PC-9 (cell line): ENCODE data around the gene OSBPL3. TPM values are rescaled to one million over a fixed set of nuclear protein-coding genes. Genes with fewer than 3 reads are reported as not detected.

ENCODE experiments used
- BruUV-seq: library from RNA; stranded (reverse); fragments of 400-500 nt; replicated peaks from 2 replicates; lab custom pipeline; 2021; lab: Mats Ljungman, UMichigan
- CTCF ChIA-PET: fragments of 300-600 bp; sonication (Branson Sonifier 250); formaldehyde crosslinking; loops from one replicate; lab custom pipeline; 2022; ENCODE audit warnings: antibody characterized with exemption; lab: Charles Lee
- POLR2A ChIA-PET: fragments of 300-600 bp; sonication (Branson Sonifier 250); formaldehyde crosslinking; loops from one replicate; lab custom pipeline; 2022; ENCODE audit warnings: antibody characterized with exemption; ENCODE audit not compliant: unreplicated experiment; lab: Charles Lee
- DNase-seq, 2 experiments: peaks; one replicate each; pipeline versions ENCODE4 v3.0.0 to v3.0.0-alpha.2; 2015 to 2022; ENCODE audit warnings: mixed read lengths in 1 of 2
- H2AFZ ChIP-seq: fragments of 200-600 bp; sonication (generic); 2 replicates; pipeline ENCODE4 v1.8.1; 2017; ENCODE audit warnings: antibody characterized with exemption
- H3F3A ChIP-seq: fragments of 200-600 bp; sonication (generic); 2 replicates; pipeline ENCODE4 v1.8.1; 2017; ENCODE audit warnings: antibody characterized with exemption, mild to moderate bottlenecking, low read depth; ENCODE audit not compliant: insufficient read depth
- H3K27ac ChIP-seq: fragments of 200-600 bp; sonication (generic); 2 replicates; pipeline ENCODE4 v1.6.1; 2016; ENCODE audit warnings: mixed run types
- H3K27me3 ChIP-seq: fragments of 200-600 bp; sonication (generic); 2 replicates; pipeline ENCODE4 v1.6.1; 2016; ENCODE audit warnings: low read depth, mixed run types; ENCODE audit not compliant: insufficient read depth
- H3K36me3 ChIP-seq: fragments of 200-600 bp; sonication (generic); 2 replicates; pipeline ENCODE4 v1.6.1; 2016; ENCODE audit warnings: low read depth, mixed run types
- H3K4me1 ChIP-seq: fragments of 200-600 bp; sonication (generic); replicated peaks from 2 replicates; pipeline ENCODE4 v1.6.1; 2016; ENCODE audit warnings: mixed run types; ENCODE audit not compliant: insufficient read depth
- H3K4me2 ChIP-seq: fragments of 200-600 bp; sonication (generic); 2 replicates; pipeline ENCODE4 v1.6.1; 2017; ENCODE audit warnings: mixed run types
- H3K4me3 ChIP-seq: fragments of 200-600 bp; sonication (generic); 2 replicates; pipeline ENCODE4 v1.6.1; 2016; ENCODE audit warnings: mixed run types
- H3K79me2 ChIP-seq: fragments of 200-600 bp; sonication (generic); 2 replicates; pipeline ENCODE4 v1.6.1; 2017; ENCODE audit warnings: low read depth, mixed run types
- H3K9me2 ChIP-seq: fragments of 200-600 bp; sonication (generic); 2 replicates; pipeline ENCODE4 v1.8.1; 2017; ENCODE audit warnings: mild to moderate bottlenecking; ENCODE audit not compliant: insufficient read depth
- H3K9me3 ChIP-seq: fragments of 200-600 bp; sonication (generic); 2 replicates; pipeline ENCODE4 v1.8.1; 2016; ENCODE audit warnings: low read depth; ENCODE audit not compliant: insufficient read depth
- H4K20me1 ChIP-seq: fragments of 200-600 bp; sonication (generic); 2 replicates; pipeline ENCODE4 v1.8.1; 2017; ENCODE audit not compliant: insufficient read depth
- EZH2 ChIP-seq: fragments of 200-600 bp; sonication (generic); IDR thresholded peaks from 2 replicates; pipeline ENCODE4 v1.8.0; 2017; ENCODE audit warnings: antibody characterized with exemption, low read depth
- intact Hi-C: fragments of 100-400 bp; cut with micrococcal nuclease; formaldehyde crosslinking; loops from one replicate; pipeline ENCODE4 v1.10.0; 2022; ENCODE audit not compliant: unreplicated experiment
- total RNA-seq: library from RNA; stranded (reverse); gene quantifications from 2 replicates; pipeline ENCODE4 v1.2.3, GENCODE V29; 2021
- TF ChIP-seq, protein P1 (sequence below): fragments of 200-600 bp; sonication (generic); conservative IDR thresholded peaks from 2 replicates; pipeline ENCODE4 v1.6.1; 2017; ENCODE audit warnings: mixed run types, antibody characterized with exemption, mild to moderate bottlenecking, moderate library complexity

The OSBPL3 gene
- total RNA-seq, 1 experiment from 2014 or later: 87.6 TPM

DNA sequence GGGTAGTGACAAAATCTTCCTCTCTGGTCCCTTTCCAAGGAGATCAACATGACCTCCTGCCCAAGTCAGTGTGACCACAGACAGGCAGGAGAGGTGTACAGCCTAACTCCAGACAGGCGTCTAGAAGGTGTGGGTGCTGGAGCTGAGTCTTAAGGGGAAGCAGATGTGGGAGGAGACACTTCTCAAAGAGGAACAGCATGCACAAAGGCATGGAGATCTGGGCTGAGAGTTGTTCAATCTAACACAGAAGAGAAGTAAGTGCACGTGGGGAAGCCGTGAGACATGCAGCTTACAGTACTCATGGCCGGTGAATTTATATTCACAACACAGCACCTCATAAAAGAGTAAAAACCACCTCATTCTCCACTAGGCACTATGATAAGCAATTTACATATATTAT, 198.9 kb downstream of the OSBPL3 start:
- no peak for DNase-seq
- no peaks in the 10 kb centered on the region for H4K20me1 ChIP-seq
- POLR2A ChIA-PET: no interaction called here
- no peaks in the 10 kb centered on the region for H3F3A ChIP-seq
- TF ChIP-seq, protein P1, sequence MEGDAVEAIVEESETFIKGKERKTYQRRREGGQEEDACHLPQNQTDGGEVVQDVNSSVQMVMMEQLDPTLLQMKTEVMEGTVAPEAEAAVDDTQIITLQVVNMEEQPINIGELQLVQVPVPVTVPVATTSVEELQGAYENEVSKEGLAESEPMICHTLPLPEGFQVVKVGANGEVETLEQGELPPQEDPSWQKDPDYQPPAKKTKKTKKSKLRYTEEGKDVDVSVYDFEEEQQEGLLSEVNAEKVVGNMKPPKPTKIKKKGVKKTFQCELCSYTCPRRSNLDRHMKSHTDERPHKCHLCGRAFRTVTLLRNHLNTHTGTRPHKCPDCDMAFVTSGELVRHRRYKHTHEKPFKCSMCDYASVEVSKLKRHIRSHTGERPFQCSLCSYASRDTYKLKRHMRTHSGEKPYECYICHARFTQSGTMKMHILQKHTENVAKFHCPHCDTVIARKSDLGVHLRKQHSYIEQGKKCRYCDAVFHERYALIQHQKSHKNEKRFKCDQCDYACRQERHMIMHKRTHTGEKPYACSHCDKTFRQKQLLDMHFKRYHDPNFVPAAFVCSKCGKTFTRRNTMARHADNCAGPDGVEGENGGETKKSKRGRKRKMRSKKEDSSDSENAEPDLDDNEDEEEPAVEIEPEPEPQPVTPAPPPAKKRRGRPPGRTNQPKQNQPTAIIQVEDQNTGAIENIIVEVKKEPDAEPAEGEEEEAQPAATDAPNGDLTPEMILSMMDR: no peak
- no peak for TF ChIP-seq EZH2
- H3K36me3 ChIP-seq: no peaks in the 10 kb centered on the region
- no peaks in the 10 kb centered on the region for H3K9me2 ChIP-seq
- H3K27ac ChIP-seq: no peak overlapping the region
- H3K4me3 ChIP-seq: no peak overlapping the region
- no peak overlapping the region for H3K4me2 ChIP-seq
- no TSS peak for BruUV-seq
- no peaks in the 10 kb centered on the region for H3K79me2 ChIP-seq
- no peaks in the 10 kb centered on the region for H3K27me3 ChIP-seq
- intact Hi-C loops: no loop called here
- peaks cover 3% of the 10 kb centered on the region for H3K4me1 ChIP-seq
- CTCF ChIA-PET: no interaction called here
- H2AFZ ChIP-seq: no peak overlapping the region
- peaks cover 10% of the 10 kb centered on the region; the same call in 1 of the 2 replicates for H3K9me3 ChIP-seq

DNA sequence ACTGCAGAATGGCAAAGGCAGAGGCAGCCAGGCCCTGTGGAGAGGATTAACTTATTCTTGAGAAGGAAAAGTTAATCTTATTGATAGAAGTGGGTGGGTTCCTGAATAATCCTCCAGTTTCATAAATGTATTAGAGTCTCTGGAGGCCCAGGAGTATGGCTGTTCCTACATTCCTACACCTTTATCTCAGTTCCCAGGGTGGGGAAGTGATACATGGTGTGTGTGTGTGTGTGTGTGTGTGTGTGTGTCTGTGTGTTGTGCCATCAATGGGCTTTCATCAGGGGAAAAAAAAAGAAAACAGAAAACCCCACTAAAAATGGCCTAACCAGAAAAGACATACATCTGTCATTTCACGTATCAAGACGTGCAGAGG, 200.7 kb downstream of the OSBPL3 start:
- Histone ChIP-seq H3K36me3 (no peaks in the 10 kb centered on the region), H3K9me2 (no peaks in the 10 kb centered on the region), H2AFZ (no peak overlapping the region), H3K27ac (no peak overlapping the region), H3K9me3 (peaks cover 10% of the 10 kb centered on the region; the same call in 1 of the 2 replicates), H3K4me2 (no peak overlapping the region), H4K20me1 (no peaks in the 10 kb centered on the region), H3K27me3 (no peaks in the 10 kb centered on the region), H3F3A (peaks cover 10% of the 10 kb centered on the region), H3K4me3 (no peak overlapping the region), H3K79me2 (no peaks in the 10 kb centered on the region), H3K4me1 (peaks cover 13% of the 10 kb centered on the region)
- TF ChIP-seq, protein P1: no peak
- TF ChIP-seq EZH2: no peak
- DNase-seq: no peak
- intact Hi-C loops: no loop called here
- ChIA-PET CTCF (interaction anchor here (0.8 kb wide), 1 partner anchor 132 kb away, joined by 9 read pairs; no protein-coding TSS in a partner anchor), POLR2A (no interaction called here)
- BruUV-seq: no TSS peak

DNA sequence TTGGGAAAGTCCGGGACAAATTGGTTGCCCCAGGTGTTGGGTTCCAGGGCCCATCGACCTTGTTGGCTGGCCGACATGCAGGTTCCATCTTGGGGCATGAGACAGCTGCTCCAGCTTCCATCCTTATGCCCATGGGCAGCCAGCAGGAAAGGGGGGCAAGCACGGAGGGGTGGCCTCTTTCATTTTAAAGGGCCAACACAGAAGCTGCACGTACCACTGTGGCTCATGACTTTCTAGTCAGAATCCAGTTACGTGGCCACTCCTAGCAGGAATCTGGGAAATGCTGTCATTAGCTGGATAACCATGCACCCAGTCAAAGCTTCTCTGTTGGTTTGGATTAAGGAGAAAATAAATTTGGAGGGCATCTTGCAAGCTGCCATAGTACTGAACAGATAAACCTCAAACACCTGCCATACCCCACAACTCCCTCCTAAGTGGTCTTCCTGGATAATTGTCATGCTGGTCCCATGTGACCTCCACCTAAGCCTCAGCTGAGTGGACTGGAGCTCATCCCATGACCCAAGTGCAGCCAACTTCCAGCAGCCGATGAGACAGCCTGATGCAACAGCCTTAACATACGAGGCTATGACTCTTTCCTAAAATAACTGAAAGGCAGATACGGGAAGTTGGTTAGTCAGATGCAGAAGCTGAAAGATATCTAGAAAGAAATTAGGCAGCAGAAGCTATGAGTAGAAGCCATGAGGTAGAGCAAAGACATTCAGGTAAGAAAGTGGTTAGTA, 201.3 kb downstream of the OSBPL3 start:
- POLR2A ChIA-PET: no interaction called here
- CTCF ChIA-PET: interaction anchor here (0.8 kb wide), 2 partner anchors 132 to 320 kb away, joined by 3 to 9 read pairs; no protein-coding TSS in a partner anchor
- no peak for DNase-seq
- H3K9me3 ChIP-seq: peaks cover 10% of the 10 kb centered on the region; the same call in 1 of the 2 replicates
- no peaks in the 10 kb centered on the region for H4K20me1 ChIP-seq
- no peaks in the 10 kb centered on the region for H3K36me3 ChIP-seq
- no peak overlapping the region for H2AFZ ChIP-seq
- intact Hi-C loops: no loop called here
- H3K9me2 ChIP-seq: no peaks in the 10 kb centered on the region
- no peak overlapping the region for H3K4me3 ChIP-seq
- H3K4me1 ChIP-seq: peaks cover 14% of the 10 kb centered on the region
- H3K27me3 ChIP-seq: no peaks in the 10 kb centered on the region
- peaks cover 10% of the 10 kb centered on the region for H3F3A ChIP-seq
- H3K79me2 ChIP-seq: no peaks in the 10 kb centered on the region
- no peak for TF ChIP-seq EZH2
- TF ChIP-seq, protein P1: no peak
- H3K27ac ChIP-seq: no peak overlapping the region
- BruUV-seq: no TSS peak
- no peak overlapping the region for H3K4me2 ChIP-seq
